Liver (tissue), 9 donors: ENCODE results near the gene NAA80. TPM values are rescaled to one million over a fixed set of nuclear protein-coding genes. Genes with fewer than 3 reads are reported as not detected.

Experiments used
- DNase-seq: peaks from one replicate; pipeline ENCODE4 v3.0.0-alpha.2; 2017; ENCODE audit warnings: low spot score
- H3K27ac ChIP-seq, 2 donors: one replicate each; pipeline ENCODE4 v1.7.0; 2013; ENCODE audit warnings: inconsistent platforms in 2 of 2, low read length in 2 of 2, control low read depth in 1 of 2, low read depth in 1 of 2, mild to moderate bottlenecking in 1 of 2
- H3K27me3 ChIP-seq, 4 donors: one replicate each; pipeline versions ENCODE4 v1.6.1 to v1.7.0; 2013; ENCODE audit warnings: low read length in 3 of 4, inconsistent platforms in 1 of 4, mild to moderate bottlenecking in 1 of 4, moderate library complexity in 1 of 4; ENCODE audit not compliant: control insufficient read depth in 4 of 4, insufficient read depth in 4 of 4
- H3K36me3 ChIP-seq, 4 donors: one replicate each; pipeline versions ENCODE4 v1.6.1 to v1.7.0; 2013; ENCODE audit warnings: low read length in 3 of 4, mild to moderate bottlenecking in 3 of 4, low read depth in 1 of 4, moderate library complexity in 1 of 4; ENCODE audit not compliant: control insufficient read depth in 4 of 4, insufficient read depth in 3 of 4
- H3K4me1 ChIP-seq, 4 donors: one replicate each; pipeline versions ENCODE4 v1.6.1 to v1.7.0; 2013; ENCODE audit warnings: low read length in 3 of 4, mild to moderate bottlenecking in 3 of 4, moderate library complexity in 1 of 4; ENCODE audit not compliant: control insufficient read depth in 4 of 4, insufficient read depth in 4 of 4
- H3K4me3 ChIP-seq, 3 donors: one replicate each; pipeline versions ENCODE4 v1.6.1 to v1.7.0; 2013; ENCODE audit warnings: low read length in 3 of 3, control low read depth in 1 of 3, low read depth in 1 of 3, mild to moderate bottlenecking in 1 of 3
- H3K9ac ChIP-seq, 2 donors: one replicate each; pipeline ENCODE4 v1.7.0; 2013; ENCODE audit warnings: low read length in 2 of 2, mild to moderate bottlenecking in 2 of 2, moderate library complexity in 2 of 2, control low read depth in 1 of 2, low read depth in 1 of 2
- H3K9me3 ChIP-seq, 4 donors: one replicate each; pipeline versions ENCODE4 v1.6.1 to v1.7.0; 2013; ENCODE audit warnings: low read length in 3 of 4; ENCODE audit not compliant: control insufficient read depth in 4 of 4
- EGR1 ChIP-seq, 2 donors: IDR thresholded peaks; 2 replicates each; pipeline ENCODE4 v1.6.1; 2016 to 2018; ENCODE audit warnings: antibody characterized with exemption in 2 of 2, low read depth in 2 of 2
- FOXA1 ChIP-seq: IDR thresholded peaks from 2 replicates; pipeline ENCODE4 v1.6.1; 2016; ENCODE audit warnings: antibody characterized with exemption
- FOXA2 ChIP-seq: IDR thresholded peaks from 2 replicates; pipeline ENCODE4 v1.6.1; 2016; ENCODE audit warnings: antibody characterized with exemption
- GABPA ChIP-seq, 2 donors: IDR thresholded peaks in 1 of 2; conservative IDR thresholded peaks in 1 of 2; 2 replicates each; pipeline ENCODE4 v1.6.1; 2016; ENCODE audit warnings: antibody characterized with exemption in 2 of 2, mild to moderate bottlenecking in 1 of 2, moderate library complexity in 1 of 2
- HNF4A ChIP-seq, 2 donors: conservative IDR thresholded peaks; 2 replicates each; pipeline ENCODE4 v1.6.1; 2016; ENCODE audit warnings: antibody characterized with exemption in 2 of 2, mild to moderate bottlenecking in 2 of 2
- HNF4G ChIP-seq: IDR thresholded peaks from 2 replicates; pipeline ENCODE4 v1.6.1; 2016; ENCODE audit warnings: antibody characterized with exemption
- NR2F2 ChIP-seq: IDR thresholded peaks from 2 replicates; pipeline ENCODE4 v1.6.1; 2016; ENCODE audit warnings: antibody characterized with exemption
- RAD21 ChIP-seq, 2 donors: IDR thresholded peaks; 2 replicates each; pipeline ENCODE4 v1.6.1; 2016; ENCODE audit warnings: antibody characterized with exemption in 2 of 2, mild to moderate bottlenecking in 2 of 2
- RXRA ChIP-seq, 2 donors: IDR thresholded peaks; 2 replicates each; pipeline ENCODE4 v1.6.1; 2017 to 2018; ENCODE audit warnings: antibody characterized with exemption in 2 of 2, mild to moderate bottlenecking in 1 of 2
- YY1 ChIP-seq: IDR thresholded peaks from 2 replicates; pipeline ENCODE4 v1.6.1; 2016; ENCODE audit warnings: antibody characterized with exemption, mild to moderate bottlenecking
- WGBS: extraction: QIAGEN DNeasy Blood & Tissue Kit; methylation state at CpG from one replicate; pipeline ENCODE4 v1.1.7; 2013; 5-methylcytosine and 5-hydroxymethylcytosine counted together
- polyA plus RNA-seq, 2 donors: library from polyadenylated mRNA; stranded (reverse) in 1 of 2; unstranded in 1 of 2; fragments of 200-250 nt in 1 of 2; fragments of >200 nt in 1 of 2; fragmentation: Nextera tagmentation in 1 of 2; extraction: Ambion mirVana in 1 of 2; gene quantifications; one replicate each; pipeline versions ENCODE4 v1.2.1 to v1.2.3, GENCODE V29; 2013 to 2015
- total RNA-seq, 2 donors: library from RNA; depleted of rRNA; stranded (reverse); fragments of >200 nt; gene quantifications; one replicate each; pipeline ENCODE4 v1.2.3, GENCODE V29; 2014
- TF ChIP-seq, protein P1 (sequence below): fragments of 150-350 bp; IDR thresholded peaks from 2 replicates; pipeline ENCODE4 v1.5.1; 2017; ENCODE audit warnings: improper control_type of control experiment, low read depth, low read length; ENCODE audit not compliant: missing input control
- TF ChIP-seq, protein P2 (sequence below): IDR thresholded peaks from 2 replicates; pipeline ENCODE4 v1.6.1; 2016; ENCODE audit warnings: antibody characterized with exemption
- TF ChIP-seq, protein P3 (sequence below): IDR thresholded peaks from 2 replicates; pipeline ENCODE4 v1.6.1; 2016; ENCODE audit warnings: antibody characterized with exemption
- TF ChIP-seq, protein P4 (sequence below): IDR thresholded peaks from 2 replicates; pipeline ENCODE4 v1.6.1; 2016; ENCODE audit warnings: antibody characterized with exemption, mild to moderate bottlenecking
- TF ChIP-seq, protein P5 (sequence below): IDR thresholded peaks from 2 replicates; pipeline ENCODE4 v1.6.1; 2016; ENCODE audit warnings: antibody characterized with exemption
- donor health status: healthy.
- donor health status: healthy.
- donor health status: healthy.
- donor health status: healthy.
- donor health status: healthy.

The NAA80 gene
- total and polyA plus RNA-seq, 4 donors = 1.6 to 5.5 (median 2.0) TPM

DNA sequence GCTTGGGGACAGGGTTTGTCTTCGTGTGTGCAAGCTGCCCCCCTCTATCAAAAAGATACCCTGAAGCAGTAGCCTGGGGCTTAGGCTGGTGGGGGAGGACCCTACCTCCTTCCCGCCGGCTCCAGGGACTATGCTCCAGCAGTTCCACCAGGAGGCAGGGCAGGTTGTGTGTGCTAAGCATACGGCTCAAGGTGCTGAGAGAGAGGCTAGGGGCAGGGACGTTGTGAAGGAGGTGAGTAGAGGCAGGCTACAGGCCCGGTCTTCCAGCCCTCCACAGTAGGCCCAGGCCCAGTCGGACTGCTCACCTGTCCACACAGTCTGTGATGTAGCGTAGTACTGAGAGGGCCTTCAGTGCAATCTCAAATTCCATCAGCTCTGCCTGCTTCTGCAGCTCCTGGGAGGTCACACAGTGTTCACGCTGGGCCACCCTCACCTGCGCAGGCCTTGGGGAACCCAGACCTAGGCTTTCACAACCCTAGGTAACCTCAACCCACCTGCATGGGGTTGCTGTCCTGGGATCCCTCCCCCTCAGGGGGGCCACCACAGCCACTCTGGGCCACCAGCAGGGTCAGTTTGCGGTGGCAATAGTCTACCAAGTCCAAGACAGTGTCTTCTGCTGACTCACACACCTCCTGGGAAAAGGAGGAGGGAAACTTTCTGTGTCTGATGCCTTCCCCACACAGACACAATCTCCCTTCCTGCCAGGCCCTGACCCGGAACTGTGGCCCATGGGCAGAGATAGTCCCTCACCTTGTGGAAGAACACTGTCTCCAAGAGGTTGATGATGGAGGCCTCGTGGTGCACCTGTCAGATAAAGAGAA is 43.8 kb upstream of the NAA80 start:
- H3K4me1 ChIP-seq = peaks cover 9 to 28% (median 12%) of the 10 kb centered on the region in 4 donors
- H3K27me3 ChIP-seq = no peaks in the 10 kb centered on the region
- 91% methylated on average over 13 of the region's 13 CpGs for WGBS
- peaks cover 0 to 3% (median 0%) of the 10 kb centered on the region in 4 donors for H3K36me3 ChIP-seq
- DNase-seq = no peak
- TF ChIP-seq, protein P1, sequence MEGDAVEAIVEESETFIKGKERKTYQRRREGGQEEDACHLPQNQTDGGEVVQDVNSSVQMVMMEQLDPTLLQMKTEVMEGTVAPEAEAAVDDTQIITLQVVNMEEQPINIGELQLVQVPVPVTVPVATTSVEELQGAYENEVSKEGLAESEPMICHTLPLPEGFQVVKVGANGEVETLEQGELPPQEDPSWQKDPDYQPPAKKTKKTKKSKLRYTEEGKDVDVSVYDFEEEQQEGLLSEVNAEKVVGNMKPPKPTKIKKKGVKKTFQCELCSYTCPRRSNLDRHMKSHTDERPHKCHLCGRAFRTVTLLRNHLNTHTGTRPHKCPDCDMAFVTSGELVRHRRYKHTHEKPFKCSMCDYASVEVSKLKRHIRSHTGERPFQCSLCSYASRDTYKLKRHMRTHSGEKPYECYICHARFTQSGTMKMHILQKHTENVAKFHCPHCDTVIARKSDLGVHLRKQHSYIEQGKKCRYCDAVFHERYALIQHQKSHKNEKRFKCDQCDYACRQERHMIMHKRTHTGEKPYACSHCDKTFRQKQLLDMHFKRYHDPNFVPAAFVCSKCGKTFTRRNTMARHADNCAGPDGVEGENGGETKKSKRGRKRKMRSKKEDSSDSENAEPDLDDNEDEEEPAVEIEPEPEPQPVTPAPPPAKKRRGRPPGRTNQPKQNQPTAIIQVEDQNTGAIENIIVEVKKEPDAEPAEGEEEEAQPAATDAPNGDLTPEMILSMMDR = no peak
- no peak for TF ChIP-seq HNF4A (conservative IDR thresholded peaks at IDR 0.05)
- TF ChIP-seq, protein P2, sequence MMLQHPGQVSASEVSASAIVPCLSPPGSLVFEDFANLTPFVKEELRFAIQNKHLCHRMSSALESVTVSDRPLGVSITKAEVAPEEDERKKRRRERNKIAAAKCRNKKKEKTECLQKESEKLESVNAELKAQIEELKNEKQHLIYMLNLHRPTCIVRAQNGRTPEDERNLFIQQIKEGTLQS = no peak
- no peak overlapping the region for H3K9ac ChIP-seq
- H3K27ac ChIP-seq = no peak overlapping the region
- H3K4me3 ChIP-seq = no peak overlapping the region
- H3K9me3 ChIP-seq = no peaks in the 10 kb centered on the region

DNA sequence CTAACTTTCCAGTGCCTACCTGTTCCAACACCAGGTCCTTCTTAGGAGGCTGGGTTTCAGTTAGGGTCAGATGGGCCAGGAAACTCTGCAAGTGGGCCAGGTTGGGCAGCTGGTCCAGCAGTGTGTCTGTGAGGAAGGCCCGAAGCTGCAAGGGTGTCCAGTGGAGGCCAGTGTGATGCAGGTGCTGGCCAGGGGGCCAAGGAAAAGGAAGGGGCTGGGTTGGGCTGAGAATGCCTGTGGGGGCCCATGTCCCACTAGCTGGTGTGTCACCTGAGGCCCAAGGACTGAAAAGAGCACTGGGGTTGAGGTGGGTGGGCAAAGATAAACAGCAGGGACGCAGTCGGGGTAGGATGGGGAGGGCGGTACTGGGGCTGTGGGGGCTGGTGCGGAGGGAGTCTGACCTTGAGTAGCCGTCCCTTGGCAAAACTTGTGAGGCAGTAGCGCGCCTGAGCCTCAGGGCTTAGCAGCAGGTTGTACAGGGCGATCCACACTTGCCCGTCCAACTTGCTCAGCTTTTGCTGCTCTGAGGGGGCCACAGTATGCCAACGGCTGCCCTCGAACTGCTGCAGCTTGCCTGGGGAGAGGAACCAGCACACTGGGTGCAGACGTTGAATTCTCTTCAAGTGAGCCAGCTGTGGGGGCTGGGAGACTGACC is 42.9 kb upstream of the NAA80 start:
- Histone ChIP-seq H3K9me3 (no peaks in the 10 kb centered on the region), H3K4me3 (no peak overlapping the region), H3K9ac (no peak overlapping the region), H3K27ac (no peak overlapping the region), H3K27me3 (no peaks in the 10 kb centered on the region), H3K36me3 (no peaks in the 10 kb centered on the region), H3K4me1 (peaks cover 5 to 25% (median 12%) of the 10 kb centered on the region in 4 donors)
- WGBS = 94% methylated on average over 13 of the region's 13 CpGs
- no peak for DNase-seq
- TF ChIP-seq NR2F2 (no peak), EGR1 (IDR thresholded peaks at IDR 0.05; ENCODE audit: low read depth in 2 of 2) (no peak), RXRA (IDR thresholded peaks at IDR 0.05) (no peak)
- TF ChIP-seq, protein P3, sequence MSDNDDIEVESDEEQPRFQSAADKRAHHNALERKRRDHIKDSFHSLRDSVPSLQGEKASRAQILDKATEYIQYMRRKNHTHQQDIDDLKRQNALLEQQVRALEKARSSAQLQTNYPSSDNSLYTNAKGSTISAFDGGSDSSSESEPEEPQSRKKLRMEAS = no peak

DNA sequence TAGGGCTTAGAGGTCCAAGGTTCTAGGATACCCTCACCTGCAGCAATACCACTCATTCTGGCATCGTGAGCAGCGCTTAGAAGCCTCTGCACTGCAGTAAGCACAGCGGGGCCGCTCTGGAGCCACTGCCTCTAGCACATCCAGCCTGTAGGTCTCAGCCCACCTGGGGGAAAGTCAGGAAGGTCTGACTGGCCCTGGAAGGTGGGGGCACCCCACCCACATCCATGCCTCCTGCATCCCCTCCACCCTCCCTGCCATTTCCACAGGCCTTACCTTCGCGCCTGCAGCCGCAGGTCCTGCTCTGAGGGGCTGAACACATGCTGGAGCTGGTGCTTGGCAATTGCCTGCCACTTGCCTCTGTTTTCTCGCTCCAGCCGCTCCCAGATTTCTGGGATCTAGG is 42.3 kb upstream of the NAA80 start:
- H3K9ac ChIP-seq = no peak overlapping the region
- no peak overlapping the region for H3K4me3 ChIP-seq
- WGBS = 96% methylated on average over 9 of the region's 9 CpGs
- no peak for DNase-seq
- H3K27ac ChIP-seq = peak overlapping the region in 1 of 2 donors; percentile 21
- peaks cover 6 to 26% (median 13%) of the 10 kb centered on the region in 4 donors for H3K4me1 ChIP-seq
- H3K9me3 ChIP-seq = no peaks in the 10 kb centered on the region
- no peaks in the 10 kb centered on the region for H3K36me3 ChIP-seq
- H3K27me3 ChIP-seq = no peaks in the 10 kb centered on the region
- TF ChIP-seq YY1 (no peak), FOXA1 (no peak), HNF4G (no peak), EGR1 (IDR thresholded peaks at IDR 0.05; ENCODE audit: low read depth in 2 of 2) (no peak), NR2F2 (no peak), RAD21 (IDR thresholded peaks at IDR 0.05) (no peak), RXRA (IDR thresholded peaks at IDR 0.05) (no peak), FOXA2 (no peak), GABPA (IDR thresholded peaks at IDR 0.05 in 1 of 2, conservative IDR thresholded peaks at IDR 0.05 in 1 of 2) (no peak), HNF4A (conservative IDR thresholded peaks at IDR 0.05) (no peak)
- TF ChIP-seq, protein P4, sequence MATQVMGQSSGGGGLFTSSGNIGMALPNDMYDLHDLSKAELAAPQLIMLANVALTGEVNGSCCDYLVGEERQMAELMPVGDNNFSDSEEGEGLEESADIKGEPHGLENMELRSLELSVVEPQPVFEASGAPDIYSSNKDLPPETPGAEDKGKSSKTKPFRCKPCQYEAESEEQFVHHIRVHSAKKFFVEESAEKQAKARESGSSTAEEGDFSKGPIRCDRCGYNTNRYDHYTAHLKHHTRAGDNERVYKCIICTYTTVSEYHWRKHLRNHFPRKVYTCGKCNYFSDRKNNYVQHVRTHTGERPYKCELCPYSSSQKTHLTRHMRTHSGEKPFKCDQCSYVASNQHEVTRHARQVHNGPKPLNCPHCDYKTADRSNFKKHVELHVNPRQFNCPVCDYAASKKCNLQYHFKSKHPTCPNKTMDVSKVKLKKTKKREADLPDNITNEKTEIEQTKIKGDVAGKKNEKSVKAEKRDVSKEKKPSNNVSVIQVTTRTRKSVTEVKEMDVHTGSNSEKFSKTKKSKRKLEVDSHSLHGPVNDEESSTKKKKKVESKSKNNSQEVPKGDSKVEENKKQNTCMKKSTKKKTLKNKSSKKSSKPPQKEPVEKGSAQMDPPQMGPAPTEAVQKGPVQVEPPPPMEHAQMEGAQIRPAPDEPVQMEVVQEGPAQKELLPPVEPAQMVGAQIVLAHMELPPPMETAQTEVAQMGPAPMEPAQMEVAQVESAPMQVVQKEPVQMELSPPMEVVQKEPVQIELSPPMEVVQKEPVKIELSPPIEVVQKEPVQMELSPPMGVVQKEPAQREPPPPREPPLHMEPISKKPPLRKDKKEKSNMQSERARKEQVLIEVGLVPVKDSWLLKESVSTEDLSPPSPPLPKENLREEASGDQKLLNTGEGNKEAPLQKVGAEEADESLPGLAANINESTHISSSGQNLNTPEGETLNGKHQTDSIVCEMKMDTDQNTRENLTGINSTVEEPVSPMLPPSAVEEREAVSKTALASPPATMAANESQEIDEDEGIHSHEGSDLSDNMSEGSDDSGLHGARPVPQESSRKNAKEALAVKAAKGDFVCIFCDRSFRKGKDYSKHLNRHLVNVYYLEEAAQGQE = no peak
- TF ChIP-seq, protein P1 = no peak
- TF ChIP-seq, protein P5, sequence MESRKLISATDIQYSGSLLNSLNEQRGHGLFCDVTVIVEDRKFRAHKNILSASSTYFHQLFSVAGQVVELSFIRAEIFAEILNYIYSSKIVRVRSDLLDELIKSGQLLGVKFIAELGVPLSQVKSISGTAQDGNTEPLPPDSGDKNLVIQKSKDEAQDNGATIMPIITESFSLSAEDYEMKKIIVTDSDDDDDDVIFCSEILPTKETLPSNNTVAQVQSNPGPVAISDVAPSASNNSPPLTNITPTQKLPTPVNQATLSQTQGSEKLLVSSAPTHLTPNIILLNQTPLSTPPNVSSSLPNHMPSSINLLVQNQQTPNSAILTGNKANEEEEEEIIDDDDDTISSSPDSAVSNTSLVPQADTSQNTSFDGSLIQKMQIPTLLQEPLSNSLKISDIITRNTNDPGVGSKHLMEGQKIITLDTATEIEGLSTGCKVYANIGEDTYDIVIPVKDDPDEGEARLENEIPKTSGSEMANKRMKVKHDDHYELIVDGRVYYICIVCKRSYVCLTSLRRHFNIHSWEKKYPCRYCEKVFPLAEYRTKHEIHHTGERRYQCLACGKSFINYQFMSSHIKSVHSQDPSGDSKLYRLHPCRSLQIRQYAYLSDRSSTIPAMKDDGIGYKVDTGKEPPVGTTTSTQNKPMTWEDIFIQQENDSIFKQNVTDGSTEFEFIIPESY = no peak
